PC-9 (cell line): Measurements from ENCODE around the gene PEX11G.

ENCODE experiments used
- CTCF ChIP-seq: fragments of 200-600 bp; sonication (generic); conservative IDR thresholded peaks from 2 replicates; pipeline ENCODE4 v1.6.1; 2017; ENCODE audit warnings: mixed run types, antibody characterized with exemption, mild to moderate bottlenecking, moderate library complexity
- EZH2 ChIP-seq: fragments of 200-600 bp; sonication (generic); IDR thresholded peaks from 2 replicates; pipeline ENCODE4 v1.8.0; 2017; ENCODE audit warnings: antibody characterized with exemption, low read depth

- TF ChIP-seq CTCF (no peak), EZH2 (no peak)
Measured at GRCh38 chr19:7482584-7483439, 6.0 kb downstream of the PEX11G start.
